ENCODE data around the gene CARD18. TPM values are rescaled to one million over a fixed set of nuclear protein-coding genes. Genes with fewer than 3 reads are reported as not detected.

CARD18 gene
- total and polyA plus RNA-seq, 2 experiments from 2014 or later: not detected

DNA sequence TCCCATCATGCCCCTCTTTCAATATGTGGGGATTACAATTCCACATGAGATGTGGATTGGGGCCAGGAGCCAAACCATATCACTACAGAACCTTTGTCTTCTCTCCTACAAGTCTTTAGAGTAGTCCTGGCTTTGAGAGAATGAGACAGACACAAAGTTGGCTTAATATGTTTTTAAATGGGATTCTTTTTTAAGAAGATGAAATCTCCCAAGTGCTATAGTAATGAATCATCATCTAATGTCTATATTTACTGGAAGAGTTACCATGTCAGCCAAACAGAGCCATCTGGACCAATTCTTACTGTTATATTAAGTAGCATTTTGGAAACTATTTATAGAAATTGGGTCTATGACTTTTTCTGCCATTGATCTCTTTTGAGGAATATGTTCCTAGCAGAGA is 38.1 kb upstream of the CARD18 start:
- H3K4me3 Mint-ChIP-seq: no peak overlapping the region
- Histone ChIP-seq H2AFZ (no peak overlapping the region), H3F3A (replicated peaks; ENCODE audit: low read depth) (no peaks in the 10 kb centered on the region), H3K4me3 (no peak overlapping the region), H3K27ac (ENCODE audit: low read depth) (no peak overlapping the region), H3K9me2 (ENCODE audit: insufficient read depth) (no peaks in the 10 kb centered on the region), H3K36me3 (ENCODE audit: insufficient read depth) (no peaks in the 10 kb centered on the region), H3K27me3 (ENCODE audit: insufficient read depth) (no peaks in the 10 kb centered on the region), H4K20me1 (replicated peaks; ENCODE audit: insufficient read depth) (no peaks in the 10 kb centered on the region), H3K4me1 (ENCODE audit: insufficient read depth) (no peaks in the 10 kb centered on the region), H3K79me2 (replicated peaks; ENCODE audit: insufficient read depth) (no peaks in the 10 kb centered on the region), H3K4me2 (no peak overlapping the region)
- H3K9me3 Mint-ChIP-seq: no peaks in the 10 kb centered on the region
- no peak for TF ChIP-seq ZNF114 (CRISPR knock-in tag; IDR thresholded peaks at IDR 0.05)
- TF ChIP-seq CREB1 (CRISPR knock-in tag; IDR thresholded peaks at IDR 0.05; ENCODE audit: low read depth): no peak
- no peak for TF ChIP-seq EZH2 (IDR thresholded peaks at IDR 0.05; ENCODE audit: low read depth, unreplicated experiment)
- TF ChIP-seq POLR2AphosphoS5 (IDR thresholded peaks at IDR 0.05; ENCODE audit: low read depth): no peak
- TF ChIP-seq, protein P1, sequence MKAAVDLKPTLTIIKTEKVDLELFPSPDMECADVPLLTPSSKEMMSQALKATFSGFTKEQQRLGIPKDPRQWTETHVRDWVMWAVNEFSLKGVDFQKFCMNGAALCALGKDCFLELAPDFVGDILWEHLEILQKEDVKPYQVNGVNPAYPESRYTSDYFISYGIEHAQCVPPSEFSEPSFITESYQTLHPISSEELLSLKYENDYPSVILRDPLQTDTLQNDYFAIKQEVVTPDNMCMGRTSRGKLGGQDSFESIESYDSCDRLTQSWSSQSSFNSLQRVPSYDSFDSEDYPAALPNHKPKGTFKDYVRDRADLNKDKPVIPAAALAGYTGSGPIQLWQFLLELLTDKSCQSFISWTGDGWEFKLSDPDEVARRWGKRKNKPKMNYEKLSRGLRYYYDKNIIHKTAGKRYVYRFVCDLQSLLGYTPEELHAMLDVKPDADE (IDR thresholded peaks at IDR 0.05): no peak
- no peak for TF ChIP-seq JUNB (IDR thresholded peaks at IDR 0.05; ENCODE audit: unreplicated experiment)
- no peak for TF ChIP-seq NANOG (IDR thresholded peaks at IDR 0.05; ENCODE audit: borderline replicate concordance)
- no peak for TF ChIP-seq STAT1 (IDR thresholded peaks at IDR 0.05; ENCODE audit: unreplicated experiment)
- TF ChIP-seq, protein P2, sequence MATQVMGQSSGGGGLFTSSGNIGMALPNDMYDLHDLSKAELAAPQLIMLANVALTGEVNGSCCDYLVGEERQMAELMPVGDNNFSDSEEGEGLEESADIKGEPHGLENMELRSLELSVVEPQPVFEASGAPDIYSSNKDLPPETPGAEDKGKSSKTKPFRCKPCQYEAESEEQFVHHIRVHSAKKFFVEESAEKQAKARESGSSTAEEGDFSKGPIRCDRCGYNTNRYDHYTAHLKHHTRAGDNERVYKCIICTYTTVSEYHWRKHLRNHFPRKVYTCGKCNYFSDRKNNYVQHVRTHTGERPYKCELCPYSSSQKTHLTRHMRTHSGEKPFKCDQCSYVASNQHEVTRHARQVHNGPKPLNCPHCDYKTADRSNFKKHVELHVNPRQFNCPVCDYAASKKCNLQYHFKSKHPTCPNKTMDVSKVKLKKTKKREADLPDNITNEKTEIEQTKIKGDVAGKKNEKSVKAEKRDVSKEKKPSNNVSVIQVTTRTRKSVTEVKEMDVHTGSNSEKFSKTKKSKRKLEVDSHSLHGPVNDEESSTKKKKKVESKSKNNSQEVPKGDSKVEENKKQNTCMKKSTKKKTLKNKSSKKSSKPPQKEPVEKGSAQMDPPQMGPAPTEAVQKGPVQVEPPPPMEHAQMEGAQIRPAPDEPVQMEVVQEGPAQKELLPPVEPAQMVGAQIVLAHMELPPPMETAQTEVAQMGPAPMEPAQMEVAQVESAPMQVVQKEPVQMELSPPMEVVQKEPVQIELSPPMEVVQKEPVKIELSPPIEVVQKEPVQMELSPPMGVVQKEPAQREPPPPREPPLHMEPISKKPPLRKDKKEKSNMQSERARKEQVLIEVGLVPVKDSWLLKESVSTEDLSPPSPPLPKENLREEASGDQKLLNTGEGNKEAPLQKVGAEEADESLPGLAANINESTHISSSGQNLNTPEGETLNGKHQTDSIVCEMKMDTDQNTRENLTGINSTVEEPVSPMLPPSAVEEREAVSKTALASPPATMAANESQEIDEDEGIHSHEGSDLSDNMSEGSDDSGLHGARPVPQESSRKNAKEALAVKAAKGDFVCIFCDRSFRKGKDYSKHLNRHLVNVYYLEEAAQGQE (IDR thresholded peaks at IDR 0.05; ENCODE audit: unreplicated experiment): no peak
- TF ChIP-seq, protein P3, sequence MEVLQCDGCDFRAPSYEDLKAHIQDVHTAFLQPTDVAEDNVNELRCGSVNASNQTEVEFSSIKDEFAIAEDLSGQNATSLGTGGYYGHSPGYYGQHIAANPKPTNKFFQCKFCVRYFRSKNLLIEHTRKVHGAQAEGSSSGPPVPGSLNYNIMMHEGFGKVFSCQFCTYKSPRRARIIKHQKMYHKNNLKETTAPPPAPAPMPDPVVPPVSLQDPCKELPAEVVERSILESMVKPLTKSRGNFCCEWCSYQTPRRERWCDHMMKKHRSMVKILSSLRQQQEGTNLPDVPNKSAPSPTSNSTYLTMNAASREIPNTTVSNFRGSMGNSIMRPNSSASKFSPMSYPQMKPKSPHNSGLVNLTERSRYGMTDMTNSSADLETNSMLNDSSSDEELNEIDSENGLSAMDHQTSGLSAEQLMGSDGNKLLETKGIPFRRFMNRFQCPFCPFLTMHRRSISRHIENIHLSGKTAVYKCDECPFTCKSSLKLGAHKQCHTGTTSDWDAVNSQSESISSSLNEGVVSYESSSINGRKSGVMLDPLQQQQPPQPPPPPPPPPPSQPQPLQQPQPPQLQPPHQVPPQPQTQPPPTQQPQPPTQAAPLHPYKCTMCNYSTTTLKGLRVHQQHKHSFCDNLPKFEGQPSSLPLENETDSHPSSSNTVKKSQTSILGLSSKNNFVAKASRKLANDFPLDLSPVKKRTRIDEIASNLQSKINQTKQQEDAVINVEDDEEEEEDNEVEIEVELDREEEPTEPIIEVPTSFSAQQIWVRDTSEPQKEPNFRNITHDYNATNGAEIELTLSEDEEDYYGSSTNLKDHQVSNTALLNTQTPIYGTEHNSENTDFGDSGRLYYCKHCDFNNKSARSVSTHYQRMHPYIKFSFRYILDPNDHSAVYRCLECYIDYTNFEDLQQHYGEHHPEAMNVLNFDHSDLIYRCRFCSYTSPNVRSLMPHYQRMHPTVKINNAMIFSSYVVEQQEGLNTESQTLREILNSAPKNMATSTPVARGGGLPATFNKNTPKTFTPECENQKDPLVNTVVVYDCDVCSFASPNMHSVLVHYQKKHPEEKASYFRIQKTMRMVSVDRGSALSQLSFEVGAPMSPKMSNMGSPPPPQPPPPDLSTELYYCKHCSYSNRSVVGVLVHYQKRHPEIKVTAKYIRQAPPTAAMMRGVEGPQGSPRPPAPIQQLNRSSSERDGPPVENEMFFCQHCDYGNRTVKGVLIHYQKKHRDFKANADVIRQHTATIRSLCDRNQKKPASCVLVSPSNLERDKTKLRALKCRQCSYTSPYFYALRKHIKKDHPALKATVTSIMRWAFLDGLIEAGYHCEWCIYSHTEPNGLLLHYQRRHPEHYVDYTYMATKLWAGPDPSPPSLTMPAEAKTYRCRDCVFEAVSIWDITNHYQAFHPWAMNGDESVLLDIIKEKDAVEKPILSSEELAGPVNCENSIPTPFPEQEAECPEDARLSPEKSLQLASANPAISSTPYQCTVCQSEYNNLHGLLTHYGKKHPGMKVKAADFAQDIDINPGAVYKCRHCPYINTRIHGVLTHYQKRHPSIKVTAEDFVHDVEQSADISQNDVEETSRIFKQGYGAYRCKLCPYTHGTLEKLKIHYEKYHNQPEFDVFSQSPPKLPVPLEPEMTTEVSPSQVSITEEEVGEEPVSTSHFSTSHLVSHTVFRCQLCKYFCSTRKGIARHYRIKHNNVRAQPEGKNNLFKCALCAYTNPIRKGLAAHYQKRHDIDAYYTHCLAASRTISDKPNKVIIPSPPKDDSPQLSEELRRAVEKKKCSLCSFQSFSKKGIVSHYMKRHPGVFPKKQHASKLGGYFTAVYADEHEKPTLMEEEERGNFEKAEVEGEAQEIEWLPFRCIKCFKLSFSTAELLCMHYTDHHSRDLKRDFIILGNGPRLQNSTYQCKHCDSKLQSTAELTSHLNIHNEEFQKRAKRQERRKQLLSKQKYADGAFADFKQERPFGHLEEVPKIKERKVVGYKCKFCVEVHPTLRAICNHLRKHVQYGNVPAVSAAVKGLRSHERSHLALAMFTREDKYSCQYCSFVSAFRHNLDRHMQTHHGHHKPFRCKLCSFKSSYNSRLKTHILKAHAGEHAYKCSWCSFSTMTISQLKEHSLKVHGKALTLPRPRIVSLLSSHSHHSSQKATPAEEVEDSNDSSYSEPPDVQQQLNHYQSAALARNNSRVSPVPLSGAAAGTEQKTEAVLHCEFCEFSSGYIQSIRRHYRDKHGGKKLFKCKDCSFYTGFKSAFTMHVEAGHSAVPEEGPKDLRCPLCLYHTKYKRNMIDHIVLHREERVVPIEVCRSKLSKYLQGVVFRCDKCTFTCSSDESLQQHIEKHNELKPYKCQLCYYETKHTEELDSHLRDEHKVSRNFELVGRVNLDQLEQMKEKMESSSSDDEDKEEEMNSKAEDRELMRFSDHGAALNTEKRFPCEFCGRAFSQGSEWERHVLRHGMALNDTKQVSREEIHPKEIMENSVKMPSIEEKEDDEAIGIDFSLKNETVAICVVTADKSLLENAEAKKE (CRISPR knock-in tag; IDR thresholded peaks at IDR 0.05): no peak
- no peak for TF ChIP-seq ZNF331 (CRISPR knock-in tag; IDR thresholded peaks at IDR 0.05; ENCODE audit: low read depth)
- TF ChIP-seq EZH2phosphoT487 (IDR thresholded peaks at IDR 0.05; ENCODE audit: unreplicated experiment): no peak
- TF ChIP-seq, protein P4, sequence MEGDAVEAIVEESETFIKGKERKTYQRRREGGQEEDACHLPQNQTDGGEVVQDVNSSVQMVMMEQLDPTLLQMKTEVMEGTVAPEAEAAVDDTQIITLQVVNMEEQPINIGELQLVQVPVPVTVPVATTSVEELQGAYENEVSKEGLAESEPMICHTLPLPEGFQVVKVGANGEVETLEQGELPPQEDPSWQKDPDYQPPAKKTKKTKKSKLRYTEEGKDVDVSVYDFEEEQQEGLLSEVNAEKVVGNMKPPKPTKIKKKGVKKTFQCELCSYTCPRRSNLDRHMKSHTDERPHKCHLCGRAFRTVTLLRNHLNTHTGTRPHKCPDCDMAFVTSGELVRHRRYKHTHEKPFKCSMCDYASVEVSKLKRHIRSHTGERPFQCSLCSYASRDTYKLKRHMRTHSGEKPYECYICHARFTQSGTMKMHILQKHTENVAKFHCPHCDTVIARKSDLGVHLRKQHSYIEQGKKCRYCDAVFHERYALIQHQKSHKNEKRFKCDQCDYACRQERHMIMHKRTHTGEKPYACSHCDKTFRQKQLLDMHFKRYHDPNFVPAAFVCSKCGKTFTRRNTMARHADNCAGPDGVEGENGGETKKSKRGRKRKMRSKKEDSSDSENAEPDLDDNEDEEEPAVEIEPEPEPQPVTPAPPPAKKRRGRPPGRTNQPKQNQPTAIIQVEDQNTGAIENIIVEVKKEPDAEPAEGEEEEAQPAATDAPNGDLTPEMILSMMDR (conservative IDR thresholded peaks at IDR 0.05; ENCODE audit: low read depth in 2 of 2): no peak
- DNase-seq (ENCODE audit: low spot score) (no peak), ATAC-seq (no peak)
- no peaks in the 10 kb centered on the region for H3K27me3 Mint-ChIP-seq (ENCODE audit: insufficient read depth, low read depth, poor library complexity)
- H3K36me3 Mint-ChIP-seq (ENCODE audit: low read depth): no peaks in the 10 kb centered on the region
- no peak overlapping the region for H3K27ac Mint-ChIP-seq
- H3K4me1 Mint-ChIP-seq: no peaks in the 10 kb centered on the region

Data from GM23338 (cell line).